ENCODE data around the gene DNM3.

DNM3 gene

DNA sequence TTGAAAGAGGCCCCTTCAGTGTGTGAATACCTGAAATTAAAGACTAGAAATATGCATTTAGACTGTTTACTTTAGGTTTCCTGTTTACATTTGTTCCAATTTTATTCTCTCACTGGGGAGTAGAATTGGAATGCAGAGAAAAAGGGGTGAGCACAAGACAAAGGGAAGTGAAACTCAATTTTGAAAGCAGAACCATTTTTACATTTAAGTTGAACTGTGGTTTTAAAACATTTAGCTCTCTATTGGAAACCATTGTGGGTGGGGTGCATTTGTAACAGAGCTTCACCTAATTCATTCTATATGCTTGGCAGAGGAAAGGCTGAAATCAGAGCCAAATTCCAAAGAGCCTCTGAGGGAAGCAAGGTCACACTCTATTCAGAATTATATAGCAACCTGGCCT lies 343.9 kb downstream of the DNM3 start:
- TF ChIP-seq CTCF (IDR thresholded peaks at IDR 0.05; ENCODE audit: extremely low read depth, insufficient read depth, missing control alignments) = no peak
- DNase-seq (ENCODE audit: low spot score) = no peak
- in situ Hi-C loops (cut with MboI; ENCODE audit: low pct_unique_long_range_greater_than_20kb, low sequenced_read_pairs, unreplicated experiment) = loop anchor here (25.0 kb wide), 1 partner anchor 202 kb away; no protein-coding TSS in a partner anchor

GRCh38 chr1:172185996-172186395 lies 344.7 kb downstream of the DNM3 start:
- in situ Hi-C loops (cut with MboI; ENCODE audit: low pct_unique_long_range_greater_than_20kb, low sequenced_read_pairs, unreplicated experiment) = loop anchor here (25.0 kb wide), 1 partner anchor 201 kb away; no protein-coding TSS in a partner anchor
- TF ChIP-seq CTCF (IDR thresholded peaks at IDR 0.05; ENCODE audit: extremely low read depth, insufficient read depth, missing control alignments) = no peak
- no peak for DNase-seq (ENCODE audit: low spot score)

DNA sequence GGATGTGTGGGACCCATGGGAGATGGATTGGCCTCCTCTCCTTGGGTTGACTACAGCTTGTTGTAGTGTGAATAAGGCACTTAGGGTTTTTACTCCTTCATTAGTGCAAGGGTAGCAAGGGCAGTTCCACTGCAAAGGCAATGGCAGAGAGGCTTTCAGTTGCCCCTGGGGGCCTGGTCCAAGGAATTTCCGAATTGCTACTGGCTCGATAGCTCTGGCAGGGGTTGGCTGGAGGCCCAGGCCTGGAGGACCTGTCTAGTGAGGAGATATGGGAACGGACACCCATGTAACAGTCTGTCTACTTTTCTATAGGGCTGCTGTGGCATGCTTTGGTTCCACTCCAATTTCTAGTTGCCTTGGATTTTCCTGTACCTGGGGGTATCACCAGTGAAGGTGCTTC lies 360.3 kb downstream of the DNM3 start:
- DNase-seq (ENCODE audit: low spot score) = no peak
- TF ChIP-seq CTCF (IDR thresholded peaks at IDR 0.05; ENCODE audit: extremely low read depth, insufficient read depth, missing control alignments) = no peak
- in situ Hi-C loops (cut with MboI; ENCODE audit: low pct_unique_long_range_greater_than_20kb, low sequenced_read_pairs, unreplicated experiment) = no loop called here

DNA sequence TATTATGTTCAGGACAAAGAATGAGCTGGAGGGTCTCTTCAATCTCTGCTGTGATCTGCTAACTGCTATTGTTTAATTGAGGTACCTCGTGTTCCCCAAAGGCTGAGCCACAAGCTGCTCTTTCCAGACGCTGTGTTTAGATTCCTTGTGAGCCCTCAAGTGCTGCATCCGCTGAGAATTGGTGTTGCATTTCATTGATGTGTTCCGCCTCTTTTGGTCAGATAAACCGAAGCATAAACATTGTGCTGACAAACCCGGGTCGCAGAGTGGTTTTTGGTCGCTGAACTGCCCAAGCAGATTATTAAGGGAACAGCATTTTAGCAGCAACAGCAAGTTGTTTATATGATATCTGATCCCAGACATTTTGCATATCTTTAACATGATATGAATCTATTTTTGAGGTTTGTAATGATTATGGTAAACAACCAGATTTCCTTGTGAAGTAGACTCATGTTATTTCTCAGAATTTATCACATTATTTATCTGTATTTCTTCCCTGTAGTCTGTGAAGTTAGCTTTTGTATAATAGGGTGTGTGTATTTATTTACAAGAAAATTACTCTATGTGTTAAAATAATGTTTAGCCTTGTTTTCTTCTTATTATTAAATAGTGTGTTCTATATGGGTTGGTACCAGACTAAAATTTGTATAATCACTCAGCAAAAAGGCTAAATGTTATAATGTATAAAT lies 362.0 kb downstream of the DNM3 start:
- DNase-seq (ENCODE audit: low spot score) = no peak
- in situ Hi-C loops (cut with MboI; ENCODE audit: low pct_unique_long_range_greater_than_20kb, low sequenced_read_pairs, unreplicated experiment) = no loop called here
- TF ChIP-seq CTCF (IDR thresholded peaks at IDR 0.05; ENCODE audit: extremely low read depth, insufficient read depth, missing control alignments) = no peak

DNA sequence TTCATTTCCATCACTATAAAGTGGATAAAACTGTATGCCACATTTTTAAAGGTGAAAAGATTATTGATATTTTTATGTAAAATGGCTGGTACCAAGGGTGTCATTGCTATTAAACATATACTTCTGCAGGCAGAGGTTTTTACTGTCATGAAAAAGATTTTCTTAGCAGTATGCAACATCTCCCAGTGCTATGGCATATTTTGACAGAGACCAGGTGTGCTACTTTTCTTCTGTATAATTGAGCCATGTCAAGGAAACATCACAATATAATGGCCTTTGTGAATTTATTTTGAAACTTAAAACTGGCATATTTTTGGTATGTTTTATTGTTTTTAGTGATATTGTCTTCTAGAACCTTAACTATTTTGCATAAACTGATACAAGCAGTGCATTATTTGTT lies 362.6 kb downstream of the DNM3 start:
- no peak for TF ChIP-seq CTCF (IDR thresholded peaks at IDR 0.05; ENCODE audit: extremely low read depth, insufficient read depth, missing control alignments)
- no peak for DNase-seq (ENCODE audit: low spot score)
- in situ Hi-C loops (cut with MboI; ENCODE audit: low pct_unique_long_range_greater_than_20kb, low sequenced_read_pairs, unreplicated experiment) = no loop called here

DNA sequence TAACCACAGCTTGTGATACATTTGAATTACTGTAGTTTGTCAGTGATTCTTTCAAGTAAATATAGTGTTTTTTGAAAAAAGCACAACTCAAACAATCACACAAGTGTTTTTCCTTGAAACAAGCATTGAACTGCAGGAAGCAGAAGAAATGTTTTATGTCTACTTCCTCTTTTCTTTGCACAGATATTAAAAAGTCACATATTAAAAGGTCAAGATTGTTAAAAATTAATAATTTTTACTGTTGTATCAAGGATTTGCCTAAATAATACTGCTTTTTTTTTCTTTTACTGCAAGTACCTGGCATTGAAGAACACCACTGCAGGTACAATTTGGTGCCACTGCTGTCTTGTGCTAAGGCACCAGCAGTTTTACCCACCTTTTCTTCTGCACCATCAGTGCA lies 365.0 kb downstream of the DNM3 start:
- in situ Hi-C loops (cut with MboI; ENCODE audit: low pct_unique_long_range_greater_than_20kb, low sequenced_read_pairs, unreplicated experiment) = no loop called here
- no peak for TF ChIP-seq CTCF (IDR thresholded peaks at IDR 0.05; ENCODE audit: extremely low read depth, insufficient read depth, missing control alignments)
- DNase-seq (ENCODE audit: low spot score) = no peak

All from GM13977 (cell line).